Esophagus muscularis mucosa (tissue), 3 donors: Measurements from ENCODE around the gene SLC25A22.

Source experiments
- CTCF ChIP-seq, 3 experiments: fragments of 200-600 bp in 2 of 3; fragments of 450-650 bp in 1 of 3; sonication (generic) in 2 of 3; IDR thresholded peaks; one replicate each; pipeline ENCODE4 v1.5.1; 2017 to 2019; ENCODE audit warnings: antibody characterized with exemption in 3 of 3, mild to moderate bottlenecking in 2 of 3, moderate library complexity in 1 of 3
- POLR2A ChIP-seq: fragments of 450-650 bp; IDR thresholded peaks from one replicate; pipeline ENCODE4 v1.6.1; 2017; ENCODE audit warnings: antibody characterized with exemption, moderate library complexity, mild to moderate bottlenecking, low read depth

- TF ChIP-seq POLR2A (no peak), CTCF (IDR thresholded peaks at IDR 0.05) (no peak)
Measured at GRCh38 chr11:813072-813455, 15.0 kb upstream of the SLC25A22 start.
